NCI-H2107 treated with DMSO at 0.1 percent for 48 hours (cell line): ENCODE measurements around the gene CORO1C.
"Not testable (repeated sequence)": the region's sequence is repeated elsewhere in the genome, so short reads cannot be mapped to it uniquely, and the experiment has no call there.

Experiments
- DNase-seq: peaks from one replicate; lab custom pipeline; 2025; ENCODE audit not compliant: unreplicated experiment; lab: John Stamatoyannopoulos, UW

Gene CORO1C

GRCh38 chr12:108620236-108620879, 111.0 kb downstream of the CORO1C start:
- no peak for DNase-seq

GRCh38 chr12:108619369-108620160, 111.8 kb downstream of the CORO1C start:
- DNase-seq: no peak

- DNase-seq: not testable (repeated sequence)
Observed at GRCh38 chr12:108618953-108619274, 112.4 kb downstream of the CORO1C start.

GRCh38 chr12:108618079-108618952, 113.0 kb downstream of the CORO1C start:
- DNase-seq: peak; percentile 89

- no peak for DNase-seq
Observed at GRCh38 chr12:108616941-108617858, 114.1 kb downstream of the CORO1C start.

GRCh38 chr12:108616359-108616758, 115.0 kb downstream of the CORO1C start:
- no peak for DNase-seq

GRCh38 chr12:108615918-108616317, 115.4 kb downstream of the CORO1C start:
- DNase-seq: no peak

GRCh38 chr12:108614639-108615038, 116.7 kb downstream of the CORO1C start:
- no peak for DNase-seq

GRCh38 chr12:108614041-108614440, 117.3 kb downstream of the CORO1C start:
- no peak for DNase-seq

- DNase-seq: no peak
Observed at GRCh38 chr12:108613548-108613947, 117.8 kb downstream of the CORO1C start.

GRCh38 chr12:108612788-108613282, 118.5 kb downstream of the CORO1C start:
- peak; percentile 53 for DNase-seq

- no peak for DNase-seq
Observed at GRCh38 chr12:108611884-108612415, 119.4 kb downstream of the CORO1C start.

GRCh38 chr12:108610856-108611605, 120.3 kb downstream of the CORO1C start:
- DNase-seq: no peak

- DNase-seq: no peak
Observed at GRCh38 chr12:108610336-108610815, 120.9 kb downstream of the CORO1C start.

GRCh38 chr12:108609537-108610335, 121.6 kb downstream of the CORO1C start:
- no peak for DNase-seq

- DNase-seq: no peak
Observed at GRCh38 chr12:108608616-108609015, 122.7 kb downstream of the CORO1C start.

- no peak for DNase-seq
Observed at GRCh38 chr12:108607981-108608600, 123.2 kb downstream of the CORO1C start.

GRCh38 chr12:108606492-108606891, 124.8 kb downstream of the CORO1C start:
- DNase-seq: no peak
